Measurements from ENCODE around the gene SCD5.
"Not testable (repeated sequence)": the region's sequence is repeated elsewhere in the genome, so short reads cannot be mapped to it uniquely, and the experiment has no call there.

The SCD5 gene

GRCh38 chr4:82798168-82799005 lies at the start of gene SCD5:
TSS of gene SCD5 (minus strand) at chr4:82798796. CDS start at chr4:82798537, 259 bp downstream.
- Mint-ChIP-seq H3K4me1 (ENCODE audit: low read depth) (peaks cover 27% of the 10 kb centered on the region), H3K4me3 (peak within 1 kb of the TSS; percentile 82), H3K27ac (peak within 1 kb of the TSS; percentile 63), H3K9me3 (no peaks in the 10 kb centered on the region), H3K27me3 (peaks cover 52% of the 10 kb centered on the region), H3K36me3 (ENCODE audit: low read depth) (no peaks in the 10 kb centered on the region)
- intact Hi-C loops (cut with micrococcal nuclease) = no loop called here

GRCh38 chr4:82842593-82842992 lies 44.0 kb upstream of the SCD5 start:
- H3K36me3 Mint-ChIP-seq (ENCODE audit: low read depth) = peaks cover 90% of the 10 kb centered on the region
- H3K27ac Mint-ChIP-seq = no peak overlapping the region
- no peak overlapping the region for H3K4me3 Mint-ChIP-seq
- H3K27me3 Mint-ChIP-seq = no peaks in the 10 kb centered on the region
- intact Hi-C loops (cut with micrococcal nuclease) = no loop called here
- H3K4me1 Mint-ChIP-seq (ENCODE audit: low read depth) = no peaks in the 10 kb centered on the region
- no peaks in the 10 kb centered on the region for H3K9me3 Mint-ChIP-seq

GRCh38 chr4:82839624-82840023 lies 41.0 kb upstream of the SCD5 start:
- H3K27me3 Mint-ChIP-seq = no peaks in the 10 kb centered on the region
- intact Hi-C loops (cut with micrococcal nuclease) = no loop called here
- no peak overlapping the region for H3K4me3 Mint-ChIP-seq
- H3K36me3 Mint-ChIP-seq (ENCODE audit: low read depth) = peaks cover 87% of the 10 kb centered on the region
- H3K9me3 Mint-ChIP-seq = no peaks in the 10 kb centered on the region
- H3K4me1 Mint-ChIP-seq (ENCODE audit: low read depth) = no peaks in the 10 kb centered on the region
- no peak overlapping the region for H3K27ac Mint-ChIP-seq

GRCh38 chr4:82833696-82834313 lies 35.2 kb upstream of the SCD5 start:
- H3K4me1 Mint-ChIP-seq (ENCODE audit: low read depth) = no peaks in the 10 kb centered on the region
- H3K9me3 Mint-ChIP-seq = no peaks in the 10 kb centered on the region
- H3K27ac Mint-ChIP-seq = no peak overlapping the region
- no peak overlapping the region for H3K4me3 Mint-ChIP-seq
- intact Hi-C loops (cut with micrococcal nuclease) = no loop called here
- H3K27me3 Mint-ChIP-seq = no peaks in the 10 kb centered on the region
- peaks cover 74% of the 10 kb centered on the region for H3K36me3 Mint-ChIP-seq (ENCODE audit: low read depth)

GRCh38 chr4:82833060-82833459 lies 34.5 kb upstream of the SCD5 start:
- intact Hi-C loops (cut with micrococcal nuclease); H3K4me1 Mint-ChIP-seq (ENCODE audit: low read depth): not testable (repeated sequence)
- peaks cover 70% of the 10 kb centered on the region for H3K36me3 Mint-ChIP-seq (ENCODE audit: low read depth)

GRCh38 chr4:82825425-82825824 lies 26.8 kb upstream of the SCD5 start:
- intact Hi-C loops (cut with micrococcal nuclease) = loop anchor here (10.0 kb wide), 1 partner anchor 361 kb away; no protein-coding TSS in a partner anchor
- peaks cover 79% of the 10 kb centered on the region for H3K36me3 Mint-ChIP-seq (ENCODE audit: low read depth)
- H3K4me1 Mint-ChIP-seq (ENCODE audit: low read depth) = no peaks in the 10 kb centered on the region
- H3K9me3 Mint-ChIP-seq = no peaks in the 10 kb centered on the region
- H3K27ac Mint-ChIP-seq = no peak overlapping the region
- H3K27me3 Mint-ChIP-seq = no peaks in the 10 kb centered on the region
- H3K4me3 Mint-ChIP-seq = no peak overlapping the region

More at GRCh38 chr4:82833060-82833459, 34.5 kb upstream of the SCD5 start:
- H3K27ac Mint-ChIP-seq, H3K9me3 Mint-ChIP-seq, H3K4me3 Mint-ChIP-seq, H3K27me3 Mint-ChIP-seq: not testable (repeated sequence)

- Mint-ChIP-seq H3K36me3 (ENCODE audit: low read depth) (peaks cover 95% of the 10 kb centered on the region), H3K4me3 (no peak overlapping the region), H3K4me1 (ENCODE audit: low read depth) (no peaks in the 10 kb centered on the region), H3K9me3 (no peaks in the 10 kb centered on the region), H3K27ac (no peak overlapping the region), H3K27me3 (no peaks in the 10 kb centered on the region)
- intact Hi-C loops (cut with micrococcal nuclease) = loop anchor here (10.0 kb wide), 1 partner anchor 358 kb away; no protein-coding TSS in a partner anchor
Observed at GRCh38 chr4:82823062-82823461, 24.5 kb upstream of the SCD5 start.

- intact Hi-C loops (cut with micrococcal nuclease) = loop anchor here (10.0 kb wide), 1 partner anchor 356 kb away; no protein-coding TSS in a partner anchor
- H3K9me3 Mint-ChIP-seq = no peaks in the 10 kb centered on the region
Observed at GRCh38 chr4:82820689-82821088, 22.1 kb upstream of the SCD5 start.

GRCh38 chr4:82818664-82819662 lies 20.4 kb upstream of the SCD5 start:
- Mint-ChIP-seq H3K4me3 (no peak overlapping the region), H3K27me3 (no peaks in the 10 kb centered on the region), H3K9me3 (no peaks in the 10 kb centered on the region), H3K27ac (no peak overlapping the region), H3K4me1 (ENCODE audit: low read depth) (no peaks in the 10 kb centered on the region), H3K36me3 (ENCODE audit: low read depth) (peaks cover 79% of the 10 kb centered on the region)
- intact Hi-C loops (cut with micrococcal nuclease) = no loop called here

More at GRCh38 chr4:82820689-82821088, 22.1 kb upstream of the SCD5 start:
- Mint-ChIP-seq H3K27me3 (no peaks in the 10 kb centered on the region), H3K27ac (no peak overlapping the region), H3K36me3 (ENCODE audit: low read depth) (peaks cover 95% of the 10 kb centered on the region), H3K4me3 (no peak overlapping the region), H3K4me1 (ENCODE audit: low read depth) (no peaks in the 10 kb centered on the region)

- H3K27ac Mint-ChIP-seq; H3K4me3 Mint-ChIP-seq; H3K4me1 Mint-ChIP-seq (ENCODE audit: low read depth); H3K9me3 Mint-ChIP-seq; H3K27me3 Mint-ChIP-seq; intact Hi-C loops (cut with micrococcal nuclease): not testable (repeated sequence)
- H3K36me3 Mint-ChIP-seq (ENCODE audit: low read depth) = peaks cover 60% of the 10 kb centered on the region
Observed at GRCh38 chr4:82816874-82817273, 18.3 kb upstream of the SCD5 start.

- no peaks in the 10 kb centered on the region for H3K27me3 Mint-ChIP-seq
- no peak overlapping the region for H3K4me3 Mint-ChIP-seq
- intact Hi-C loops (cut with micrococcal nuclease) = no loop called here
- H3K36me3 Mint-ChIP-seq (ENCODE audit: low read depth) = peaks cover 31% of the 10 kb centered on the region
- H3K9me3 Mint-ChIP-seq = no peaks in the 10 kb centered on the region
- H3K27ac Mint-ChIP-seq = no peak overlapping the region
- no peaks in the 10 kb centered on the region for H3K4me1 Mint-ChIP-seq (ENCODE audit: low read depth)
Observed at GRCh38 chr4:82814034-82814433, 15.4 kb upstream of the SCD5 start.

GRCh38 chr4:82811838-82812341 lies 13.3 kb upstream of the SCD5 start:
- intact Hi-C loops (cut with micrococcal nuclease) = no loop called here
- Mint-ChIP-seq H3K4me1 (ENCODE audit: low read depth) (no peaks in the 10 kb centered on the region), H3K27ac (no peak overlapping the region), H3K36me3 (ENCODE audit: low read depth) (peaks cover 10% of the 10 kb centered on the region), H3K4me3 (no peak overlapping the region), H3K9me3 (no peaks in the 10 kb centered on the region), H3K27me3 (no peaks in the 10 kb centered on the region)

- no peaks in the 10 kb centered on the region for H3K4me1 Mint-ChIP-seq (ENCODE audit: low read depth)
Observed at GRCh38 chr4:82811392-82811791, 12.8 kb upstream of the SCD5 start.

More at GRCh38 chr4:82811392-82811791, 12.8 kb upstream of the SCD5 start:
- Mint-ChIP-seq H3K27me3 (no peaks in the 10 kb centered on the region), H3K27ac (no peak overlapping the region), H3K36me3 (ENCODE audit: low read depth) (peaks cover 5% of the 10 kb centered on the region), H3K9me3 (no peaks in the 10 kb centered on the region), H3K4me3 (no peak overlapping the region)
- intact Hi-C loops (cut with micrococcal nuclease) = no loop called here
